GM13976 (cell line): ENCODE results near the gene STOM.
A peak's percentile ranks its signal among the peaks of the same experiment; 100 is the strongest.

Experiments used
- DNase-seq: peaks from one replicate; pipeline ENCODE4 v3.0.0; 2012; ENCODE audit warnings: low spot score
- CTCF ChIP-seq: IDR thresholded peaks from 2 replicates; pipeline ENCODE4 v1.5.1; 2012; ENCODE audit warnings: borderline replicate concordance, mild to moderate bottlenecking; ENCODE audit not compliant: insufficient read depth; ENCODE audit errors: extremely low read depth, missing control alignments, control extremely low read depth
- in situ Hi-C: fragments of 300-500 bp; cut with MboI; formaldehyde crosslinking; loops from one replicate; pipeline ENCODE4 v1.12.0; 2022; ENCODE audit warnings: low sequenced_read_pairs, mixed read lengths, inconsistent platforms; ENCODE audit not compliant: unreplicated experiment

The STOM gene

GRCh38 chr9:121369595-121370265 lies at the start of gene STOM:
STOM (minus strand) TSS chr9:121370250; CDS start chr9:121370187, 63 bp downstream.
- DNase-seq: no peak
- no peak for TF ChIP-seq CTCF
- in situ Hi-C loops: loop anchor here (10.0 kb wide), 1 partner anchor 45 kb away; no protein-coding TSS in a partner anchor

GRCh38 chr9:121411993-121412392 lies 41.9 kb upstream of the STOM start:
- TF ChIP-seq CTCF: no peak
- DNase-seq: no peak
- in situ Hi-C loops: no loop called here

- in situ Hi-C loops: no loop called here
- DNase-seq: no peak
Observed at GRCh38 chr9:121405899-121406298, 35.8 kb upstream of the STOM start.

GRCh38 chr9:121404906-121405305 lies 34.9 kb upstream of the STOM start:
- in situ Hi-C loops: no loop called here
- TF ChIP-seq CTCF: no peak
- no peak for DNase-seq

More at GRCh38 chr9:121405899-121406298, 35.8 kb upstream of the STOM start:
- TF ChIP-seq CTCF: no peak

GRCh38 chr9:121399883-121400607 lies 30.0 kb upstream of the STOM start:
- peak; percentile 47 for TF ChIP-seq CTCF
- peak; percentile 38 for DNase-seq
- in situ Hi-C loops: loop anchor here (5.0 to 25.0 kb wide), 3 partner anchors 83 to 638 kb away; no protein-coding TSS in a partner anchor

GRCh38 chr9:121399126-121399882 lies 29.3 kb upstream of the STOM start:
- TF ChIP-seq CTCF: no peak
- in situ Hi-C loops: loop anchor here (5.0 to 25.0 kb wide), 3 partner anchors 82 to 637 kb away; no protein-coding TSS in a partner anchor

More at GRCh38 chr9:121399126-121399882, 29.3 kb upstream of the STOM start:
- no peak for DNase-seq
